Stimulated activated CD8-positive, alpha-beta memory T cell treated with anti-CD3 and anti-CD28 coated beads, Interleukin-12 subunit alpha, Interleukin-12 subunit beta, amount 100 ng/mL, for 4 hours (primary cell): ENCODE measurements around the gene SLC22A12.
"Not testable (repeated sequence)": the region's sequence is repeated elsewhere in the genome, so short reads cannot be mapped to it uniquely, and the experiment has no call there.

Source experiments
- DNase-seq: peaks from one replicate; pipeline ENCODE4 v3.0.0-alpha.2; 2020; ENCODE audit warnings: low read depth

Gene SLC22A12

GRCh38 chr11:64585150-64585549, 5.9 kb upstream of the SLC22A12 start:
- DNase-seq, result no peak

GRCh38 chr11:64586366-64586765, 4.7 kb upstream of the SLC22A12 start:
- DNase-seq, result no peak

- no peak for DNase-seq
Observed at GRCh38 chr11:64588701-64589100, 2.3 kb upstream of the SLC22A12 start.

GRCh38 chr11:64591257-64592233, 525 bp downstream of the SLC22A12 start:
- DNase-seq, result no peak

- DNase-seq, result no peak
Observed at GRCh38 chr11:64592234-64592615, 1.2 kb downstream of the SLC22A12 start.

GRCh38 chr11:64592656-64593055, 1.6 kb downstream of the SLC22A12 start:
- DNase-seq, result no peak

- DNase-seq, result no peak
Observed at GRCh38 chr11:64593156-64594105, 2.4 kb downstream of the SLC22A12 start.

GRCh38 chr11:64594159-64594939, 3.3 kb downstream of the SLC22A12 start:
- DNase-seq, result no peak

- DNase-seq, result not testable (repeated sequence)
Observed at GRCh38 chr11:64595922-64596321, 4.9 kb downstream of the SLC22A12 start.

GRCh38 chr11:64597671-64598101, 6.7 kb downstream of the SLC22A12 start:
- no peak for DNase-seq

- DNase-seq, result no peak
Observed at GRCh38 chr11:64598106-64598796, 7.2 kb downstream of the SLC22A12 start.

GRCh38 chr11:64598797-64599697, 8.0 kb downstream of the SLC22A12 start:
- DNase-seq, result no peak

GRCh38 chr11:64599698-64600211, 8.7 kb downstream of the SLC22A12 start:
- DNase-seq, result no peak

GRCh38 chr11:64600281-64600992, 9.4 kb downstream of the SLC22A12 start:
- DNase-seq, result no peak

- no peak for DNase-seq
Observed at GRCh38 chr11:64601605-64602465, 10.8 kb downstream of the SLC22A12 start.

- DNase-seq, result no peak
Observed at GRCh38 chr11:64602466-64603070, 11.5 kb downstream of the SLC22A12 start.

- DNase-seq, result no peak
Observed at GRCh38 chr11:64603411-64604110, 12.5 kb downstream of the SLC22A12 start.
